Ascending aorta (tissue), 2 donors: Measurements from ENCODE around the gene COX6B2. TPM values are rescaled to one million over a fixed set of nuclear protein-coding genes. Genes with fewer than 3 reads are reported as not detected.
"Not testable (repeated sequence)": the region's sequence is repeated elsewhere in the genome, so short reads cannot be mapped to it uniquely, and the experiment has no call there.

Experiments used
- DNase-seq, 2 donors: peaks; one replicate each; pipeline ENCODE4 v3.0.0-alpha.2; 2019; ENCODE audit warnings: low spot score in 2 of 2
- H3K27ac ChIP-seq, 2 donors: fragments of 200-600 bp; sonication (generic); one replicate each; pipeline ENCODE4 v1.5.1; 2016 to 2017; ENCODE audit warnings: mild to moderate bottlenecking in 1 of 2
- H3K27me3 ChIP-seq: fragments of 200-600 bp; sonication (generic); one replicate; pipeline ENCODE4 v1.5.1; 2017
- H3K36me3 ChIP-seq, 2 donors: fragments of 200-600 bp; sonication (generic); one replicate each; pipeline ENCODE4 v1.5.1; 2016
- H3K4me1 ChIP-seq, 2 donors: fragments of 200-600 bp; sonication (generic); one replicate each; pipeline ENCODE4 v1.5.1; 2016 to 2017; ENCODE audit warnings: mild to moderate bottlenecking in 1 of 2
- H3K4me3 ChIP-seq, 2 donors: fragments of 200-600 bp; sonication (generic); one replicate each; pipeline ENCODE4 v1.5.1; 2016 to 2017; ENCODE audit warnings: mild to moderate bottlenecking in 1 of 2
- H3K9me3 ChIP-seq, 2 donors: fragments of 200-600 bp; sonication (generic); one replicate each; pipeline ENCODE4 v1.5.1; 2016
- intact Hi-C: fragments of 100-400 bp; cut with DNase I; formaldehyde crosslinking; loops from one replicate; pipeline ENCODE4 v1.15.1; 2023
- total RNA-seq: library from RNA; depleted of rRNA; stranded (reverse); fragments of >200 nt; gene quantifications from one replicate; pipeline ENCODE4 v1.1.0, GENCODE V29; 2016
- TF ChIP-seq, protein P1 (sequence below), 3 experiments: fragments of 200-600 bp in 2 of 3; fragments of 450-650 bp in 1 of 3; sonication (generic) in 2 of 3; IDR thresholded peaks; one replicate each; pipeline ENCODE4 v1.5.1; 2016 to 2019; ENCODE audit warnings: antibody characterized with exemption in 3 of 3, mild to moderate bottlenecking in 1 of 3, moderate library complexity in 1 of 3

Gene COX6B2
- total RNA-seq, 1 donor from 2014 or later = not detected

DNA sequence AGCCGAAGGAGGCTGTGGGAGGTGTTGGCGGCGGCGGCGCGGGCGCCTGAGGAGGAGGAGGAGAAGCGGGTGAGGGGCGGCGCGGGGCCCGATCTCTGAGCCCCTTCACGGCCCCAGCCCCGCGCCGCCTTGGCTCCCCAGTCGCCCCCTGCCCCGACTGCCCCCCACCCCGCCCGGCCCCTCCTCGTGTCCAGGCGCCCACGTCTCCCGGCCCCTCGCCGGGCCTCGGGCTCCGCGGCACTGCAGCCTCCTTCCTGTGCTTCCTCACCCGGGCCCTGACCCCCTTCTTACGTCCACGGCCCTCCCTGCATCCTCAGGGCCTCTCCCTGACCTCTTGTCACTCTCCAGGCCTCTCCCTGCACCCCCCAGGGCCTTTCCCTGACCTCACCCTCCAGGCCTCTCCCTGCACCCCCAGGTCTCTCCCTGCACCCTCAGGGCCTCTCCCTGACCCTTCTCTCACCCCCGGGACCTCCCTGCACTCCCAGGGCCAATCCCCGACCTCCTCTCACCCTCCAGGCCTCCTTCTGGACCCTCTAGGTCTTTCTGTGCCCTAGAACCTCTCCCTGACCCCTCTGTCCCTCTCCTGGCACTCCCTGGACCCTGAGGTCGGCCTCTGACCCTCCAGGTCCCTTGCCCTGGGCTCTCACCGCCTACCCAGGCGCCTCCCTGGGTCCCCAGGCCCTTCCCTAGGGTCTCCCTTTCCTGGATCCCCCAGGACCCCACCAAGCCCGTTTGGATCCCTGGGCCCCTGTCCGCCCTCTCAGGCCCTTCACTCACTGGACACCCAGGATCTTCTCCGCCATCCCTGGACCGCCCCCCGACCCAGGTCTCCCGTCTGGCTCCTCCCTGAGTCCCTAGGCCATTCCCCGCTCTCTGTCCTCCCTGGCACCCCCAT, 14.4 kb downstream of the COX6B2 start:
- Histone ChIP-seq H3K9me3 (no peaks in the 10 kb centered on the region), H3K4me1 (peaks cover 5 to 17% of the 10 kb centered on the region in 2 donors), H3K4me3 (peak overlapping the region; percentile 82 to 84), H3K27me3 (no peaks in the 10 kb centered on the region), H3K27ac (peak overlapping the region; percentile 70 to 86), H3K36me3 (peaks cover 12 to 13% of the 10 kb centered on the region in 2 donors)
- no peak for DNase-seq
- intact Hi-C loops = loop anchor here (1.0 to 5.0 kb wide), 9 partner anchors 39 to 259 kb away; partner anchors contain the start of genes FIZ1, HSPBP1, PPP1R12C and PPP6R1
- TF ChIP-seq, protein P1, sequence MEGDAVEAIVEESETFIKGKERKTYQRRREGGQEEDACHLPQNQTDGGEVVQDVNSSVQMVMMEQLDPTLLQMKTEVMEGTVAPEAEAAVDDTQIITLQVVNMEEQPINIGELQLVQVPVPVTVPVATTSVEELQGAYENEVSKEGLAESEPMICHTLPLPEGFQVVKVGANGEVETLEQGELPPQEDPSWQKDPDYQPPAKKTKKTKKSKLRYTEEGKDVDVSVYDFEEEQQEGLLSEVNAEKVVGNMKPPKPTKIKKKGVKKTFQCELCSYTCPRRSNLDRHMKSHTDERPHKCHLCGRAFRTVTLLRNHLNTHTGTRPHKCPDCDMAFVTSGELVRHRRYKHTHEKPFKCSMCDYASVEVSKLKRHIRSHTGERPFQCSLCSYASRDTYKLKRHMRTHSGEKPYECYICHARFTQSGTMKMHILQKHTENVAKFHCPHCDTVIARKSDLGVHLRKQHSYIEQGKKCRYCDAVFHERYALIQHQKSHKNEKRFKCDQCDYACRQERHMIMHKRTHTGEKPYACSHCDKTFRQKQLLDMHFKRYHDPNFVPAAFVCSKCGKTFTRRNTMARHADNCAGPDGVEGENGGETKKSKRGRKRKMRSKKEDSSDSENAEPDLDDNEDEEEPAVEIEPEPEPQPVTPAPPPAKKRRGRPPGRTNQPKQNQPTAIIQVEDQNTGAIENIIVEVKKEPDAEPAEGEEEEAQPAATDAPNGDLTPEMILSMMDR (IDR thresholded peaks at IDR 0.05) = no peak

DNA sequence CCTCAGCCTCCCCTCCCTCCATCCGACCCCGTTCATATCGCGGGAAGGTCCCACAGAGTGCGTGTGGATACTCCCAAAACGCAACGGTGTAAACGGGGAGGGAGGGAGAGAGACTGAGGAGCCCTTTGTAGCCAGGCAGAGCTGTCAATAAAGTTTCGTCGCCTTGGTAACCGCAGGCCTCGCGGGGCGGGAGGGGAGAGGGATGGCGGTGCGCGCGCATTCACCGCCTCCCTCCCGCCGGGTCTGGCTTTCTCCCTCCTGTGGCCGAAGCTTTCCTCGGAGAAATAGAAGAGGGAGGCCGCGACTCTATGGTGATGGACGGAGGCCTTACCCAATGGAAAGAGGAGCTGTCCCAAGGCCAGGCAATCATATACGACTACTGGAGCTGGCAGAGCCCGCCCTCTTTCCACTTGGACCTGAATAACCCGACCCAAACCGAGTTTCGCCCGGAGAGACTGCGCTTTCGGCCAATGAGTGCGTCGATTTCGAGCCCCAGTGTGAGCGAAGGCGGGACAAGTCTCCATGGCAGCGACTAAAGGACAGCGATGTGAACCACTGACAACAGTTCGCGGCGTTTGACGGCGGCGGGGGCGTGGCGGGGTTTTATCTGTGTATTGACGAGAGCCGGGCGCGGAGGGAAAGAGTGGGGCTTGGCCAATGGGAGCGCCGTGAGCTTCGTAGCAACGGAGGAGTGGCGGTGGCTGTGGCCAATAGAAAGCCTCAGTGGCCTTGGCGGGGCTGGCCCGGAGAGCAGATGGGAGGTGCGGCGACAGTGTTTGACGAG, 15.2 kb downstream of the COX6B2 start, which contains the start of gene KMT5C:
TSS of gene KMT5C (plus strand) at position 772 of the 784 bp plus-strand sequence. CDS start 2,061 bp downstream, outside the sequence.
- no peaks in the 10 kb centered on the region for H3K27me3 ChIP-seq
- peak; percentile 100 for DNase-seq
- H3K36me3 ChIP-seq = peaks cover 12 to 13% of the 10 kb centered on the region in 2 donors
- peak within 1 kb of the TSS; percentile 82 to 84 for H3K4me3 ChIP-seq
- H3K9me3 ChIP-seq = no peaks in the 10 kb centered on the region
- peaks cover 5 to 17% of the 10 kb centered on the region in 2 donors for H3K4me1 ChIP-seq
- peak within 1 kb of the TSS; percentile 72 to 89 for H3K27ac ChIP-seq
- TF ChIP-seq, protein P1 (IDR thresholded peaks at IDR 0.05) = peak; percentile 33 to 50 (median 47)
- intact Hi-C loops = loop anchor here (1.0 to 5.0 kb wide), 9 partner anchors 38 to 260 kb away; partner anchors contain the start of genes FIZ1, HSPBP1, PPP1R12C and PPP6R1

DNA sequence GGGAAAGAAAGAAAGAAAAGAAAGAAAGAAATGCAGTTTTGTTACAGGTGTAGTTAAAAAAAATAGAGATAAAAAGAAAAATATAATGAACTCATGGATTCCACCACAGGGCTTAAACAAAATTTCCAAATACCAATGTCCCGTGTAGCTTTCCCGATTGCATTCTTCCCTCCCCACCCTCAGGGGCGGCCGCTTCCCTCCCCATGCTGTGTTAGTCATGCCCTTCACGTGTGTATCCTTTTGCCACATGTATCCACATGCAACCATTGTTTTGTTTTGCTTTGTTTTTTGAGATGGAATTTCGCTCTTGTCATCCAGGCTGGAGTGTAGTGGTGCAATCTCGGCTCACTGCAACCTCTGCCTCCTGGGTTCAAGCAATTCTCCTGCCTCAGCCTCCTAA, 18.4 kb downstream of the COX6B2 start:
- H3K27ac ChIP-seq = no peak overlapping the region
- no peak for DNase-seq
- intact Hi-C loops = loop anchor here (5.0 kb wide), 1 partner anchor 141 kb away; the partner anchor contains the start of gene ZNF628
- no peaks in the 10 kb centered on the region for H3K27me3 ChIP-seq
- TF ChIP-seq, protein P1 (IDR thresholded peaks at IDR 0.05) = no peak
- H3K9me3 ChIP-seq = no peaks in the 10 kb centered on the region
- no peaks in the 10 kb centered on the region for H3K36me3 ChIP-seq
- H3K4me3 ChIP-seq = no peak overlapping the region
- peaks cover 5 to 11% of the 10 kb centered on the region in 2 donors for H3K4me1 ChIP-seq

DNA sequence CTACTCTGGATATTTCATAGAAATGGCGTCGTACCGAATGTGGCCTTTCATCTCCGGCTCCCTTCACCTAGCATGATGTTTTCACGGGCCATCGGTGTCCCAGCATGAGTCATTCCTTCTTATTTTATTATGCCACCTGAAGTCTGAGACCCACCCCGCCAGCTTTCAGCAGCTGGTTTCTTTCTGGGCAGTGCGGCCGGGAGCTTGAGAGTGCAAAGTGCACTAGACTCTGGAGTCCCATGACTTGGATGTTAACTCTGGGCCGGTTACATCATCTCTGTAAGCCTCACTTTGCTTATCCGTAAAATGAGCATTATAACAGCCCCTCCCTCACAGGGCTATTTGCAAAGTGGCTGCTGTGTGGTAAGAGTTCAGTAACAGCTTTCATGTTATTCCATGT, 20.6 kb downstream of the COX6B2 start:
- no peak overlapping the region for H3K4me3 ChIP-seq
- TF ChIP-seq, protein P1 (IDR thresholded peaks at IDR 0.05) = no peak
- H3K27me3 ChIP-seq = no peaks in the 10 kb centered on the region
- no peaks in the 10 kb centered on the region for H3K9me3 ChIP-seq
- intact Hi-C loops = no loop called here
- DNase-seq = no peak
- no peaks in the 10 kb centered on the region for H3K4me1 ChIP-seq
- H3K27ac ChIP-seq = no peak overlapping the region
- no peaks in the 10 kb centered on the region for H3K36me3 ChIP-seq

DNA sequence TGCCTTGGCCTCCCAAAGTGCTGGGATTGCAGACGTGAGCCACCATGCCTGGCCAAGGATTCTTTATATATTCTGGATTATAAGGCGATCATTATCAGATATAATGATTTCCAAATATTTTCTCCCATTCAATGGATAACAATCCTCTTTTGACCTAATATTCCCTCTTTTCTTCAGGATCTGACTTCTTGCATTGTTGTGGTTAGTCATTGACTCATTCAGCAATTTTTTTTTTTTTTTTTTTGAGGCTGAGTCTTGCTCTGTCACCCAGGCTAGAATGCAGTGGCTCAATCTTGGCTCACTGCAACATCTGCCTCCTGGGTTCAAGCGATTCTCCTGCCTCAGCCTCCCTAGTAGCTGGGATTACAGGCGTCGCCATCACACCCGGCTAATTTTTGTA, 24.7 kb downstream of the COX6B2 start:
- H3K4me1 ChIP-seq, intact Hi-C loops, DNase-seq, H3K27me3 ChIP-seq, H3K27ac ChIP-seq, H3K36me3 ChIP-seq, H3K9me3 ChIP-seq, H3K4me3 ChIP-seq: not testable (repeated sequence)

DNA sequence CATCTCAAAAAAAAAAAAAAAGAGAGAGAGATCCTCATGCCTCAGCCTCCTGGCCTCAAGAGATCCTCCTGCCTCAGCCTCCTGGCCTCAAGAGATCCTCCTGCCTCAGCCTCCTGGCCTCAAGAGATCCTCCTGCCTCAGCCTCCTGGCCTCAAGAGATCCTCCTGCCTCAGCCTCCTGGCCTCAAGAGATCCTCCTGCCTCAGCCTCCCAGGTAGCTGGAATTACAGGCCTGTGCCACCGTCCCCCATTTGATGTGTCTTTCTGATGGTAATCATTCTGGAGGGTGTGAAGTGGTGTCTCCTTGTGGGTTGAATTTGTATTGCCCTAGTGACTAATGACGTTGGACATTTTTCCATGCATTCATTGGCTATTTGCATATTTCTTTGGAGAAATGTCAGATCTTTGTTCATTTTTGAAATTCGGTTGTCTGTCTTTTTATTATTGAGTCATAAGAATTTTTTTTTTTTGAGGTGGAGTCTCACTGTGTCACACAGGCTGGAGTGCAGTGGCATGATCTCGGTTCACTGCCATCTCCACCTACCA, 25.7 kb downstream of the COX6B2 start:
- H3K4me1 ChIP-seq, intact Hi-C loops, H3K9me3 ChIP-seq, H3K27me3 ChIP-seq, H3K27ac ChIP-seq, DNase-seq, H3K36me3 ChIP-seq, H3K4me3 ChIP-seq: not testable (repeated sequence)
